HEK293 (cell line): Measurements from ENCODE around the gene TMEM61.

Experiments
- CTCF ChIA-PET: fragments of 350-600 bp; formaldehyde crosslinking; extraction: SDS; loops from one replicate; lab custom pipeline; 2021; ENCODE audit warnings: antibody characterized with exemption; lab: Yijun Ruan, JAX
- POLR2A ChIA-PET: fragments of 300-600 bp; formaldehyde crosslinking; extraction: SDS; loops from one replicate; lab custom pipeline; 2020; ENCODE audit warnings: antibody characterized with exemption, inconsistent platforms; lab: Yijun Ruan, JAX
- H3K27ac ChIP-seq: fragments of 200-500 bp; sonication (Bioruptor generic); 2 replicates; pipeline ENCODE4 v1.5.1; 2014; ENCODE audit warnings: low read depth, low read length, control low read depth, inconsistent platforms; ENCODE audit errors: extremely low read depth
- H3K36me3 ChIP-seq, 2 experiments: fragments of 200-500 bp in 1 of 2; sonication (Bioruptor generic) in 1 of 2; 1 replicate in 1 of 2; 2 replicates in 1 of 2; pipeline ENCODE4 v1.5.1; 2014 to 2017; ENCODE audit warnings: inconsistent platforms in 2 of 2, low read length in 2 of 2; ENCODE audit not compliant: control insufficient read depth in 2 of 2, insufficient read depth in 1 of 2
- H3K4me1 ChIP-seq: fragments of 200-500 bp; sonication (Bioruptor generic); 2 replicates; pipeline ENCODE4 v1.5.1; 2014; ENCODE audit warnings: mild to moderate bottlenecking, low read length, inconsistent platforms; ENCODE audit not compliant: control insufficient read depth, insufficient read depth
- H3K4me3 ChIP-seq: 2 replicates; pipeline ENCODE4 v1.5.1; 2011; ENCODE audit warnings: low read depth, mild to moderate bottlenecking, control low read depth, low read length, moderate library complexity
- H3K9me3 ChIP-seq: fragments of 200-500 bp; sonication (Bioruptor generic); 2 replicates; pipeline ENCODE4 v1.5.1; 2014; ENCODE audit warnings: low read depth, low read length, inconsistent platforms; ENCODE audit not compliant: control insufficient read depth, insufficient read depth
- BCL11A ChIP-seq: fragments of 450-650 bp; formaldehyde crosslinking; IDR thresholded peaks from 2 replicates; pipeline ENCODE4 v1.5.1; 2016; ENCODE audit warnings: low read depth, missing biosample characterization, missing genetic modification characterization
- BCL11B ChIP-seq: fragments of 450-650 bp; formaldehyde crosslinking; IDR thresholded peaks from 2 replicates; pipeline ENCODE4 v1.5.1; 2016; ENCODE audit warnings: low read depth, missing biosample characterization, missing genetic modification characterization
- FEZF1 ChIP-seq: fragments of 450-650 bp; formaldehyde crosslinking; IDR thresholded peaks from 2 replicates; pipeline ENCODE4 v1.5.1; 2016; ENCODE audit warnings: missing biosample characterization, missing genetic modification characterization
- OSR2 ChIP-seq: fragments of 450-650 bp; formaldehyde crosslinking; IDR thresholded peaks from 2 replicates; pipeline ENCODE4 v1.5.1; 2016; ENCODE audit warnings: missing biosample characterization, missing genetic modification characterization
- PRDM1 ChIP-seq: fragments of 450-650 bp; formaldehyde crosslinking; IDR thresholded peaks from 2 replicates; pipeline ENCODE4; 2016; ENCODE audit warnings: missing biosample characterization, missing genetic modification characterization
- RBAK ChIP-seq: fragments of 450-650 bp; formaldehyde crosslinking; IDR thresholded peaks from 2 replicates; pipeline ENCODE4 v1.5.1; 2016; ENCODE audit warnings: missing biosample characterization, missing genetic modification characterization
- REST ChIP-seq: fragments of 450-650 bp; formaldehyde crosslinking; IDR thresholded peaks from 2 replicates; pipeline ENCODE4 v1.5.1; 2016; ENCODE audit warnings: missing biosample characterization, missing genetic modification characterization
- SCRT2 ChIP-seq: fragments of 450-650 bp; formaldehyde crosslinking; IDR thresholded peaks from 2 replicates; pipeline ENCODE4 v1.5.1; 2016; ENCODE audit warnings: missing biosample characterization, missing genetic modification characterization
- ZEB2 ChIP-seq: fragments of 450-650 bp; formaldehyde crosslinking; IDR thresholded peaks from 2 replicates; pipeline ENCODE4 v1.5.1; 2016; ENCODE audit warnings: missing biosample characterization, missing genetic modification characterization
- ZFP69B ChIP-seq: fragments of 450-650 bp; formaldehyde crosslinking; IDR thresholded peaks from 2 replicates; pipeline ENCODE4 v1.5.1; 2016; ENCODE audit warnings: missing biosample characterization, missing genetic modification characterization
- ZIC2 ChIP-seq: fragments of 450-650 bp; formaldehyde crosslinking; IDR thresholded peaks from 2 replicates; pipeline ENCODE4 v1.5.1; 2016; ENCODE audit warnings: missing biosample characterization, missing genetic modification characterization
- ZNF140 ChIP-seq: fragments of 450-650 bp; formaldehyde crosslinking; IDR thresholded peaks from 2 replicates; pipeline ENCODE4 v1.5.1; 2016; ENCODE audit warnings: missing biosample characterization, missing genetic modification characterization
- ZNF148 ChIP-seq: fragments of 450-650 bp; formaldehyde crosslinking; IDR thresholded peaks from 2 replicates; pipeline ENCODE4 v1.5.0; 2017; ENCODE audit warnings: missing biosample characterization, missing genetic modification characterization, borderline replicate concordance
- ZNF16 ChIP-seq: fragments of 450-650 bp; formaldehyde crosslinking; IDR thresholded peaks from 2 replicates; pipeline ENCODE4 v1.5.1; 2016; ENCODE audit warnings: low read depth, missing biosample characterization, missing genetic modification characterization
- ZNF223 ChIP-seq: fragments of 450-650 bp; formaldehyde crosslinking; IDR thresholded peaks from 2 replicates; pipeline ENCODE4 v1.5.1; 2016; ENCODE audit warnings: missing biosample characterization, missing genetic modification characterization
- ZNF311 ChIP-seq: fragments of 450-650 bp; formaldehyde crosslinking; IDR thresholded peaks from 2 replicates; pipeline ENCODE4 v1.5.1; 2017; ENCODE audit warnings: missing biosample characterization, missing genetic modification characterization, borderline replicate concordance
- ZNF324 ChIP-seq: fragments of 450-650 bp; formaldehyde crosslinking; IDR thresholded peaks from 2 replicates; pipeline ENCODE4 v1.5.1; 2016; ENCODE audit warnings: missing biosample characterization, missing genetic modification characterization
- ZNF335 ChIP-seq: fragments of 450-650 bp; formaldehyde crosslinking; conservative IDR thresholded peaks from 2 replicates; pipeline ENCODE4 v1.5.1; 2016; ENCODE audit warnings: missing biosample characterization, missing genetic modification characterization
- ZNF416 ChIP-seq: fragments of 450-650 bp; formaldehyde crosslinking; IDR thresholded peaks from 2 replicates; pipeline ENCODE4 v1.5.1; 2016; ENCODE audit warnings: missing biosample characterization, missing genetic modification characterization
- ZNF423 ChIP-seq: fragments of 450-650 bp; formaldehyde crosslinking; IDR thresholded peaks from 2 replicates; pipeline ENCODE4 v1.5.1; 2016; ENCODE audit warnings: missing biosample characterization, missing genetic modification characterization
- ZNF629 ChIP-seq: fragments of 450-650 bp; formaldehyde crosslinking; IDR thresholded peaks from 2 replicates; pipeline ENCODE4 v1.5.1; 2017; ENCODE audit warnings: missing biosample characterization, missing genetic modification characterization
- ZNF645 ChIP-seq: fragments of 450-650 bp; formaldehyde crosslinking; IDR thresholded peaks from 2 replicates; pipeline ENCODE4; 2016; ENCODE audit warnings: missing biosample characterization, missing genetic modification characterization
- ZNF664 ChIP-seq: fragments of 450-650 bp; formaldehyde crosslinking; IDR thresholded peaks from 2 replicates; pipeline ENCODE4 v1.5.1; 2016; ENCODE audit warnings: missing biosample characterization, missing genetic modification characterization
- ZNF707 ChIP-seq: fragments of 450-650 bp; formaldehyde crosslinking; IDR thresholded peaks from 2 replicates; pipeline ENCODE4 v1.5.1; 2016; ENCODE audit warnings: missing biosample characterization, missing genetic modification characterization
- ZNF768 ChIP-seq: fragments of 450-650 bp; formaldehyde crosslinking; IDR thresholded peaks from 2 replicates; pipeline ENCODE4 v1.5.1; 2018; ENCODE audit warnings: missing biosample characterization, mild to moderate bottlenecking, missing genetic modification characterization
- ZNF785 ChIP-seq: fragments of 450-650 bp; formaldehyde crosslinking; IDR thresholded peaks from 2 replicates; pipeline ENCODE4 v1.5.1; 2016; ENCODE audit warnings: missing biosample characterization, missing genetic modification characterization
- ZNF837 ChIP-seq: fragments of 450-650 bp; formaldehyde crosslinking; IDR thresholded peaks from 2 replicates; pipeline ENCODE4 v1.5.1; 2016; ENCODE audit warnings: missing biosample characterization, missing genetic modification characterization

TMEM61 gene

GRCh38 chr1:54984131-54984842, 3.9 kb downstream of the TMEM61 start:
- POLR2A ChIA-PET = interaction anchor here (0.5 kb wide), 1 partner anchor 867 kb away, joined by 3 read pairs; no protein-coding TSS in a partner anchor
- Histone ChIP-seq H3K9me3 (no peaks in the 10 kb centered on the region), H3K4me1 (peaks cover 5% of the 10 kb centered on the region; the same call in 1 of the 2 replicates), H3K36me3 (no peaks in the 10 kb centered on the region), H3K27ac (no peak overlapping the region), H3K4me3 (no peak overlapping the region)
- TF ChIP-seq ZIC2 (tag by site-specific recombination) (peak; percentile 20; the same call in 1 of the 2 replicates), PRDM1 (tag by site-specific recombination) (no peak), OSR2 (tag by site-specific recombination) (0 out of 2 replicates have a peak, but pooled peaks have one; percentile 23), ZNF223 (tag by site-specific recombination) (0 out of 2 replicates have a peak, but pooled peaks have one; percentile 36), ZEB2 (tag by site-specific recombination) (no peak), ZNF664 (tag by site-specific recombination) (peak; percentile 94), FEZF1 (tag by site-specific recombination) (0 out of 2 replicates have a peak, but pooled peaks have one; percentile 29), ZFP69B (tag by site-specific recombination) (no peak), ZNF148 (tag by site-specific recombination) (no peak)
- TF ChIP-seq, all 188 proteins: peak for 5
- CTCF ChIA-PET = interaction anchor here (0.6 to 1.6 kb wide), 9 partner anchors 7 to 313 kb away, joined by 3 to 10 read pairs (median 5); no protein-coding TSS in a partner anchor

- H3K36me3 ChIP-seq = no peaks in the 10 kb centered on the region
- no peak overlapping the region for H3K27ac ChIP-seq
- TF ChIP-seq REST (tag by site-specific recombination) (no peak), ZNF16 (no peak), ZNF629 (tag by site-specific recombination) (no peak), BCL11B (tag by site-specific recombination) (no peak), ZNF324 (tag by site-specific recombination) (no peak), ZNF416 (no peak), ZNF645 (tag by site-specific recombination) (no peak), RBAK (no peak), ZNF335 (no peak), ZNF707 (tag by site-specific recombination) (no peak), ZNF423 (tag by site-specific recombination) (no peak), ZNF785 (tag by site-specific recombination) (no peak), ZNF837 (tag by site-specific recombination) (no peak), ZNF768 (tag by site-specific recombination) (no peak), ZNF140 (tag by site-specific recombination) (no peak), SCRT2 (tag by site-specific recombination) (no peak), ZNF311 (no peak), BCL11A (tag by site-specific recombination) (no peak)
- ChIA-PET CTCF (interaction anchor here (0.7 to 2.0 kb wide), 3 partner anchors 11 to 35 kb away, joined by 3 to 10 read pairs (median 3); no protein-coding TSS in a partner anchor), POLR2A (no interaction called here)
- no peak overlapping the region for H3K4me3 ChIP-seq
- peaks cover 5% of the 10 kb centered on the region; the same call in 1 of the 2 replicates for H3K4me1 ChIP-seq
- no peaks in the 10 kb centered on the region for H3K9me3 ChIP-seq
These were observed 5.1 kb downstream of the TMEM61 start for GRCh38 chr1:54985556-54985955.
